ENCODE results near the gene FAM76B. TPM values are rescaled to one million over a fixed set of nuclear protein-coding genes. Genes with fewer than 3 reads are reported as not detected.

The FAM76B gene
- total and polyA plus RNA-seq, 2 donors (not counting 1 experiment from before 2014, with no cell fraction given) = 36.5 to 80.9 TPM

DNA sequence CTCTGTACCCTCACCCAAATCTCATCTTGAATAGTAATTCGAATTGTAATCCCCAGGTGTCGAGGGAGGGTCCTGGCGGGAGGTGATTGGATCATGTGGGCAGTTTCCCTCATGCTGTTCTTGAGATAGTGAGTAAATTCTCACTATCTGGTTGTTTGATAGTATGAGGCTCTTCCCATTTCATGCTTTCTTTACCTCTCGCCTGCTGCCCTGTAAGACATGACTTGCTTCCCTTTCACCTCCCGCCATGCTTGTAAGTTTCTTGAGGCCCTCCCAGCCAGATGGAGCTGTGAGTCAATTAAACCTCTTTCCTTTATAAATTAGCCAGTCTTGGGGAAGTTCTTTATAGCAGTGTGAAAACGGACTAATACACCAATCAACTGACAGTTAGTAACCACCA is 60.1 kb downstream of the FAM76B start:
- CTCF ChIA-PET = interaction anchor here (0.6 to 0.8 kb wide), 2 partner anchors 24 to 34 kb away, joined by 3 read pairs; no protein-coding TSS in a partner anchor
- Histone ChIP-seq H3K9ac (ENCODE audit: low read length) (no peak overlapping the region), H2AFZ (ENCODE audit: insufficient read depth, low read depth, low read length, poor library complexity, severe bottlenecking) (no peak overlapping the region), H3K27me3 (replicated peaks in 1 of 4; ENCODE audit: control extremely low read depth in 1 of 4, control insufficient read depth in 3 of 4, insufficient read depth in 4 of 4, low read length in 3 of 4) (no peaks in the 10 kb centered on the region), H3K4me1 (ENCODE audit: control insufficient read depth in 2 of 2, insufficient read depth in 2 of 2, low read length in 2 of 2) (peaks cover 8 to 10% of the 10 kb centered on the region in 2 donors), H4K20me1 (ENCODE audit: control insufficient read depth, insufficient read depth, low read length, poor library complexity, severe bottlenecking) (no peaks in the 10 kb centered on the region), H3K4me3 (ENCODE audit: control extremely low read depth in 1 of 5, extremely low read depth in 1 of 5, insufficient read depth in 1 of 5, low read depth in 2 of 5, low read length in 4 of 5) (no peak overlapping the region), H3K9me3 (ENCODE audit: control extremely low read depth in 1 of 3, control insufficient read depth in 2 of 3, insufficient read depth in 1 of 3, low read length in 2 of 3) (peaks cover 0 to 4% (median 0%) of the 10 kb centered on the region in 3 donors), H3K79me2 (ENCODE audit: control insufficient read depth, insufficient read depth, low read length) (no peaks in the 10 kb centered on the region), H3K4me2 (replicated peaks; ENCODE audit: low read depth, low read length, poor library complexity, severe bottlenecking) (no peak overlapping the region), H3K27ac (ENCODE audit: low read length in 2 of 2) (no peak overlapping the region), H3K36me3 (replicated peaks in 1 of 2; ENCODE audit: control extremely low read depth in 1 of 2, control insufficient read depth in 1 of 2, extremely low read depth in 1 of 2, insufficient read depth in 2 of 2, low read length in 1 of 2) (no peaks in the 10 kb centered on the region)
- H3K4me3 Mint-ChIP-seq = no peak overlapping the region
- WGBS (ENCODE audit: insufficient coverage) = 100% methylated on average over 2 of the region's 6 CpGs
- peaks cover 11% of the 10 kb centered on the region for H3K4me1 Mint-ChIP-seq
- TF ChIP-seq EZH2 (IDR thresholded peaks at IDR 0.05; ENCODE audit: borderline replicate concordance, insufficient read depth, low read depth, low read length, poor library complexity, severe bottlenecking) (no peak), CTCF (IDR thresholded peaks at IDR 0.05) (no peak)
- ATAC-seq (ENCODE audit: low read depth) = no peak
- H3K9me3 Mint-ChIP-seq (ENCODE audit: insufficient read depth) = peaks cover 5% of the 10 kb centered on the region
- DNase-seq = no peak
- intact Hi-C loops (cut with micrococcal nuclease) = no loop called here
- no peak overlapping the region for H3K27ac Mint-ChIP-seq
- no peaks in the 10 kb centered on the region for H3K27me3 Mint-ChIP-seq
- POLR2A ChIA-PET = no interaction called here

GRCh38 chr11:95728790-95729189 is 60.8 kb downstream of the FAM76B start:
- H3K4me1 Mint-ChIP-seq = peaks cover 4% of the 10 kb centered on the region
- Histone ChIP-seq H3K9ac (ENCODE audit: low read length) (no peak overlapping the region), H3K4me2 (replicated peaks; ENCODE audit: low read depth, low read length, poor library complexity, severe bottlenecking) (no peak overlapping the region), H3K36me3 (replicated peaks in 1 of 2; ENCODE audit: control extremely low read depth in 1 of 2, control insufficient read depth in 1 of 2, extremely low read depth in 1 of 2, insufficient read depth in 2 of 2, low read length in 1 of 2) (no peaks in the 10 kb centered on the region), H3K79me2 (ENCODE audit: control insufficient read depth, insufficient read depth, low read length) (no peaks in the 10 kb centered on the region), H3K27me3 (replicated peaks in 1 of 4; ENCODE audit: control extremely low read depth in 1 of 4, control insufficient read depth in 3 of 4, insufficient read depth in 4 of 4, low read length in 3 of 4) (no peaks in the 10 kb centered on the region), H3K4me3 (ENCODE audit: control extremely low read depth in 1 of 5, extremely low read depth in 1 of 5, insufficient read depth in 1 of 5, low read depth in 2 of 5, low read length in 4 of 5) (no peak overlapping the region), H4K20me1 (ENCODE audit: control insufficient read depth, insufficient read depth, low read length, poor library complexity, severe bottlenecking) (no peaks in the 10 kb centered on the region), H3K27ac (ENCODE audit: low read length in 2 of 2) (no peak overlapping the region), H3K4me1 (ENCODE audit: control insufficient read depth in 2 of 2, insufficient read depth in 2 of 2, low read length in 2 of 2) (peaks cover under 1 to 3% of the 10 kb centered on the region in 2 donors), H2AFZ (ENCODE audit: insufficient read depth, low read depth, low read length, poor library complexity, severe bottlenecking) (no peak overlapping the region), H3K9me3 (ENCODE audit: control extremely low read depth in 1 of 3, control insufficient read depth in 2 of 3, insufficient read depth in 1 of 3, low read length in 2 of 3) (peaks cover 0 to 4% (median 0%) of the 10 kb centered on the region in 3 donors)
- H3K27me3 Mint-ChIP-seq = no peaks in the 10 kb centered on the region
- intact Hi-C loops (cut with micrococcal nuclease) = no loop called here
- H3K4me3 Mint-ChIP-seq = no peak overlapping the region
- no CpG with 5 or more reads among the region's 2 CpGs for WGBS (ENCODE audit: insufficient coverage)
- POLR2A ChIA-PET = no interaction called here
- H3K27ac Mint-ChIP-seq = no peak overlapping the region
- ATAC-seq (ENCODE audit: low read depth) (no peak), DNase-seq (no peak)
- TF ChIP-seq CTCF (IDR thresholded peaks at IDR 0.05) (no peak), EZH2 (IDR thresholded peaks at IDR 0.05; ENCODE audit: borderline replicate concordance, insufficient read depth, low read depth, low read length, poor library complexity, severe bottlenecking) (no peak)
- CTCF ChIA-PET = interaction anchor here (1.6 kb wide), 1 partner anchor 36 kb away, joined by 3 read pairs; no protein-coding TSS in a partner anchor
- peaks cover 5% of the 10 kb centered on the region for H3K9me3 Mint-ChIP-seq (ENCODE audit: insufficient read depth)

Measured in B cell (primary cell).